Diencephalon (tissue), 1 donor: ENCODE results near the gene FXR1. TPM values are rescaled to one million over a fixed set of nuclear protein-coding genes. Genes with fewer than 3 reads are reported as not detected.

Experiments used
- total RNA-seq: library from RNA; depleted of rRNA; stranded (reverse); fragments of >200 nt; gene quantifications from one replicate; pipeline ENCODE4 v1.2.3, GENCODE V29; 2014

Gene FXR1
- 172 TPM for total RNA-seq

GRCh38 chr3:180912304-180913296 lies at the start of gene FXR1:
TSS of gene FXR1 (plus strand) at chr3:180912670. CDS start at chr3:180912686, 16 bp downstream.

GRCh38 chr3:180989291-180990163 lies 77.1 kb downstream of the FXR1 start, which contains the start of gene DNAJC19:
TSS of gene DNAJC19 (minus strand) at chr3:180989736. CDS start at chr3:180989602, 134 bp downstream.

Other genes starting within 250 kb of the FXR1 start
- 3.9 TPM for gene CCDC39, start 233.2 kb upstream of the FXR1 start, total RNA-seq
- 51.9 TPM for gene DNAJC19, start 77.1 kb downstream of the FXR1 start, total RNA-seq